HCT116 (cell line): ENCODE results near the gene TNNT2. TPM values are rescaled to one million over a fixed set of nuclear protein-coding genes. Genes with fewer than 3 reads are reported as not detected.

Experiments used
- ATAC-seq: fragments of 200-7000 bp; cut with Tn5 transposase; 2 replicates; pipeline ENCODE4 v1.9.1; 2020; ENCODE audit warnings: mild to moderate bottlenecking, moderate library complexity
- BruUV-seq: library from RNA; stranded (reverse); fragments of 400-500 nt; replicated peaks from 2 replicates; lab custom pipeline; 2021; lab: Mats Ljungman, UMichigan
- CTCF ChIA-PET: fragments of 300-600 bp; sonication (Branson Sonifier 250); formaldehyde crosslinking; loops from one replicate; lab custom pipeline; 2021; ENCODE audit warnings: antibody characterized with exemption; lab: Charles Lee
- POLR2A ChIA-PET: fragments of 300-600, 350-600 bp; sonication (Branson Sonifier 250); formaldehyde crosslinking; loops from one replicate; lab custom pipeline; 2021; ENCODE audit warnings: antibody characterized with exemption; lab: Charles Lee
- RAD21 ChIA-PET, 2 experiments: fragments of 300-600 bp; sonication (Branson Sonifier 250); formaldehyde crosslinking; loops; one replicate each; lab custom pipeline; 2023; ENCODE audit warnings: low total read pairs in 2 of 2; ENCODE audit not compliant: uncharacterized antibody in 2 of 2, unreplicated experiment in 2 of 2, low non-redundant PET in 1 of 2; lab: Charles Lee
- DNase-seq: peaks from one replicate; pipeline ENCODE4 v3.0.0-alpha.2; 2010; ENCODE audit warnings: low read depth, low spot score
- H2AFZ ChIP-seq: fragments of 200-600 bp; shearing (Covaris generic), sonication (generic); 2 replicates; pipeline ENCODE4 v1.6.1; 2017; ENCODE audit warnings: low read depth, mixed run types, mixed read lengths, antibody characterized with exemption, low read length; ENCODE audit not compliant: poor library complexity, severe bottlenecking
- H3K27ac ChIP-seq: 2 replicates; pipeline ENCODE4 v1.5.1; 2012; ENCODE audit warnings: low read depth, low read length
- H3K27me3 ChIP-seq: fragments of 200-600 bp; sonication (generic); 2 replicates; pipeline ENCODE4 v1.6.1; 2016; ENCODE audit warnings: mixed run types, low read length, mixed read lengths; ENCODE audit not compliant: insufficient read depth
- H3K36me3 ChIP-seq, 2 experiments: fragments of 200-500 bp in 1 of 2; fragments of 200-600 bp in 1 of 2; sonication (Bioruptor generic) in 1 of 2; sonication (generic) in 1 of 2; 2 replicates each; pipeline versions ENCODE4 v1.5.1 to v1.6.1; 2014 to 2016; ENCODE audit warnings: low read length in 2 of 2, inconsistent platforms in 1 of 2, mixed read lengths in 1 of 2, mixed run types in 1 of 2; ENCODE audit not compliant: insufficient read depth in 2 of 2, control insufficient read depth in 1 of 2
- H3K4me1 ChIP-seq, 2 experiments: fragments of 200-600 bp in 1 of 2; sonication (generic) in 1 of 2; 2 replicates each; pipeline versions ENCODE4 v1.5.1 to v1.6.1; 2012 to 2017; ENCODE audit warnings: low read length in 2 of 2, inconsistent platforms in 1 of 2, mild to moderate bottlenecking in 1 of 2, mixed read lengths in 1 of 2, mixed run types in 1 of 2, moderate library complexity in 1 of 2; ENCODE audit not compliant: insufficient read depth in 2 of 2, control insufficient read depth in 1 of 2
- H3K4me2 ChIP-seq: fragments of 200-600 bp; sonication (generic); 2 replicates; pipeline ENCODE4 v1.6.1; 2017; ENCODE audit warnings: mixed run types, low read length, mixed read lengths
- H3K4me3 ChIP-seq, 2 experiments: fragments of 200-600 bp in 1 of 2; sonication (generic) in 1 of 2; replicated peaks in 1 of 2; 2 replicates each; pipeline ENCODE4 v1.5.1; 2011 to 2016; ENCODE audit warnings: low read length in 2 of 2, control low read depth in 1 of 2, low read depth in 1 of 2, mild to moderate bottlenecking in 1 of 2, mixed read lengths in 1 of 2, mixed run types in 1 of 2
- H3K79me2 ChIP-seq: fragments of 200-600 bp; sonication (generic); 2 replicates; pipeline ENCODE4 v1.6.1; 2017; ENCODE audit warnings: mild to moderate bottlenecking, mixed run types, low read length, moderate library complexity, mixed read lengths; ENCODE audit not compliant: insufficient read depth
- H3K9ac ChIP-seq: fragments of 200-600 bp; sonication (generic); 2 replicates; pipeline ENCODE4 v1.6.1; 2016; ENCODE audit warnings: low read length, mixed read lengths
- H3K9me2 ChIP-seq: fragments of 200-600 bp; sonication (generic), shearing (Covaris generic); 2 replicates; pipeline ENCODE4 v1.6.1; 2017; ENCODE audit warnings: mixed run types, mild to moderate bottlenecking, moderate library complexity; ENCODE audit not compliant: insufficient read depth
- H3K9me3 ChIP-seq, 2 experiments: fragments of 200-500 bp in 1 of 2; fragments of 200-600 bp in 1 of 2; sonication (Bioruptor generic) in 1 of 2; sonication (generic) in 1 of 2; 2 replicates each; pipeline ENCODE4 v1.6.1; 2014 to 2017; ENCODE audit warnings: low read length in 2 of 2, mixed read lengths in 2 of 2, inconsistent platforms in 1 of 2, low read depth in 1 of 2, mild to moderate bottlenecking in 1 of 2, mixed run types in 1 of 2, moderate library complexity in 1 of 2; ENCODE audit not compliant: control insufficient read depth in 1 of 2, insufficient read depth in 1 of 2
- H4K20me1 ChIP-seq: fragments of 200-600 bp; sonication (generic), shearing (Covaris generic); 2 replicates; pipeline ENCODE4 v1.6.1; 2017; ENCODE audit warnings: mixed run types, mild to moderate bottlenecking, moderate library complexity; ENCODE audit not compliant: insufficient read depth
- CBX3 ChIP-seq: IDR thresholded peaks from 2 replicates; pipeline ENCODE4 v1.6.1; 2012; ENCODE audit warnings: low read depth
- CEBPB ChIP-seq: IDR thresholded peaks from 2 replicates; pipeline ENCODE4 v1.6.1; 2012; ENCODE audit warnings: low read depth
- CTCF ChIP-seq, 3 experiments: fragments of 200-600 bp in 1 of 3; sonication (generic) in 1 of 3; IDR thresholded peaks in 2 of 3; conservative IDR thresholded peaks in 1 of 3; 2 replicates each; pipeline ENCODE4 v1.5.1; 2012 to 2017; ENCODE audit warnings: low read depth in 2 of 3, low read length in 2 of 3, antibody characterized with exemption in 1 of 3, borderline replicate concordance in 1 of 3, control low read depth in 1 of 3, mild to moderate bottlenecking in 1 of 3, mixed read lengths in 1 of 3, mixed run types in 1 of 3, moderate library complexity in 1 of 3; ENCODE audit not compliant: insufficient read depth in 1 of 3
- EGR1 ChIP-seq: IDR thresholded peaks from 2 replicates; pipeline ENCODE4 v1.6.1; 2012; ENCODE audit warnings: low read depth
- ELF1 ChIP-seq: IDR thresholded peaks from 2 replicates; pipeline ENCODE4 v1.6.1; 2012; ENCODE audit warnings: low read depth, borderline replicate concordance
- EZH2 ChIP-seq: fragments of 200-600 bp; sonication (generic); IDR thresholded peaks from 2 replicates; pipeline ENCODE4 v1.6.1; 2017; ENCODE audit warnings: antibody characterized with exemption, mixed run types
- EZH2phosphoT487 ChIP-seq: fragments of 200-600 bp; IDR thresholded peaks from 2 replicates; pipeline ENCODE4 v1.6.1; 2018; ENCODE audit warnings: antibody characterized with exemption, borderline replicate concordance
- JUND ChIP-seq: IDR thresholded peaks from 2 replicates; pipeline ENCODE4 v1.6.1; 2012
- MAX ChIP-seq: IDR thresholded peaks from 2 replicates; pipeline ENCODE4 v1.6.1; 2012
- POLR2AphosphoS5 ChIP-seq: IDR thresholded peaks from 2 replicates; pipeline ENCODE4 v1.6.1; 2011; ENCODE audit warnings: mild to moderate bottlenecking, low read depth, low read length, moderate library complexity
- SIN3A ChIP-seq: IDR thresholded peaks from 2 replicates; pipeline ENCODE4 v1.6.1; 2012; ENCODE audit warnings: low read depth
- SRF ChIP-seq: IDR thresholded peaks from 2 replicates; pipeline ENCODE4 v1.6.1; 2012; ENCODE audit warnings: low read depth
- YY1 ChIP-seq: IDR thresholded peaks from 2 replicates; pipeline ENCODE4 v1.6.1; 2011; ENCODE audit warnings: low read length, low read depth, moderate library complexity, mild to moderate bottlenecking; ENCODE audit not compliant: insufficient replicate concordance; ENCODE audit errors: extremely low read depth
- ZBTB33 ChIP-seq: IDR thresholded peaks from 2 replicates; pipeline ENCODE4 v1.6.1; 2011; ENCODE audit warnings: mild to moderate bottlenecking, low read length, moderate library complexity; ENCODE audit not compliant: insufficient replicate concordance; ENCODE audit errors: extremely low read depth
- ZFX ChIP-seq: fragments of 450-650 bp; IDR thresholded peaks from 2 replicates; pipeline ENCODE4 v1.6.1; 2017
- ZNF274 ChIP-seq: fragments of 200-500 bp; sonication (Bioruptor generic); IDR thresholded peaks from 2 replicates; pipeline ENCODE4 v1.6.1; 2014; ENCODE audit warnings: mild to moderate bottlenecking, low read depth, low read length, inconsistent platforms
- intact Hi-C: fragments of 100-400 bp; cut with micrococcal nuclease; formaldehyde crosslinking; loops from 2 replicates; pipeline ENCODE4 v1.10.0; 2022
- total RNA-seq: library from RNA; stranded (reverse); gene quantifications from one replicate; pipeline ENCODE4 v1.2.1, GENCODE V29; 2021; ENCODE audit not compliant: unreplicated experiment
- TF ChIP-seq, protein P1 (sequence below): IDR thresholded peaks from 2 replicates; pipeline ENCODE4 v1.6.1; 2012

TNNT2 gene
- total RNA-seq, 1 experiment from 2014 or later, result 2.0 TPM

- TF ChIP-seq ZBTB33, result no peak
- TF ChIP-seq, all 23 proteins: peak for 0
Measured at GRCh38 chr1:201324306-201324705, 53.2 kb downstream of the TNNT2 start (continued).

- Histone ChIP-seq H3K79me2 (no peaks in the 10 kb centered on the region), H3K4me3 (no peak overlapping the region), H3K4me2 (no peak overlapping the region), H3K36me3 (no peaks in the 10 kb centered on the region), H3K9me3 (no peaks in the 10 kb centered on the region), H4K20me1 (no peaks in the 10 kb centered on the region), H2AFZ (no peak overlapping the region), H3K9me2 (no peaks in the 10 kb centered on the region), H3K9ac (no peak overlapping the region), H3K27ac (no peak overlapping the region), H3K4me1 (no peaks in the 10 kb centered on the region), H3K27me3 (no peaks in the 10 kb centered on the region)
- ChIA-PET POLR2A (no interaction called here), RAD21 (no interaction called here), CTCF (no interaction called here)
- no TSS peak for BruUV-seq
- intact Hi-C loops, result no loop called here
- no peak for DNase-seq
- ATAC-seq, result no peak
- TF ChIP-seq, protein P1, sequence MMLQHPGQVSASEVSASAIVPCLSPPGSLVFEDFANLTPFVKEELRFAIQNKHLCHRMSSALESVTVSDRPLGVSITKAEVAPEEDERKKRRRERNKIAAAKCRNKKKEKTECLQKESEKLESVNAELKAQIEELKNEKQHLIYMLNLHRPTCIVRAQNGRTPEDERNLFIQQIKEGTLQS, result no peak
- TF ChIP-seq ZFX (no peak), CEBPB (no peak), MAX (no peak), YY1 (no peak), ELF1 (no peak), CTCF (IDR thresholded peaks at IDR 0.05 in 2 of 3, conservative IDR thresholded peaks at IDR 0.05 in 1 of 3; ENCODE audit: borderline replicate concordance in 1 of 3, insufficient read depth in 1 of 3, low read depth in 2 of 3, low read length in 2 of 3) (no peak), EGR1 (no peak), JUND (no peak), ZBTB33 (no peak), EZH2phosphoT487 (no peak), CBX3 (no peak), ZNF274 (no peak), POLR2AphosphoS5 (no peak), EZH2 (no peak), SRF (no peak), SIN3A (no peak)
Measured at GRCh38 chr1:201322653-201323510, 54.6 kb downstream of the TNNT2 start.
